HG03432 (cell line): ENCODE data around the gene FOXN3.

Experiments used
- ATAC-seq: cut with Tn5 transposase; IDR thresholded peaks from one replicate; pipeline ENCODE4 v1.9.1; 2021; ENCODE audit warnings: mild to moderate bottlenecking, moderate library complexity; ENCODE audit not compliant: unreplicated experiment

FOXN3 gene

GRCh38 chr14:89339579-89339978 lies 77.5 kb downstream of the FOXN3 start:
- no peak for ATAC-seq

- ATAC-seq, result no peak
These were observed 77.9 kb downstream of the FOXN3 start for GRCh38 chr14:89339158-89339557.

- ATAC-seq, result no peak
These were observed 80.7 kb downstream of the FOXN3 start for GRCh38 chr14:89336338-89336737.

- ATAC-seq, result peak; percentile 27
These were observed 85.0 kb downstream of the FOXN3 start for GRCh38 chr14:89332031-89332430.

- peak; percentile 90 for ATAC-seq
These were observed 85.6 kb downstream of the FOXN3 start for GRCh38 chr14:89331398-89331797.

- ATAC-seq, result no peak
These were observed 86.6 kb downstream of the FOXN3 start for GRCh38 chr14:89330236-89331002.

GRCh38 chr14:89327771-89328212 lies 89.2 kb downstream of the FOXN3 start:
- no peak for ATAC-seq

GRCh38 chr14:89325959-89326358 lies 91.1 kb downstream of the FOXN3 start:
- no peak for ATAC-seq

- ATAC-seq, result peak; percentile 53
These were observed 91.6 kb downstream of the FOXN3 start for GRCh38 chr14:89325299-89325883.

- peak; percentile 67 for ATAC-seq
These were observed 92.3 kb downstream of the FOXN3 start for GRCh38 chr14:89324501-89325298.

GRCh38 chr14:89320381-89321000 lies 96.5 kb downstream of the FOXN3 start:
- no peak for ATAC-seq

GRCh38 chr14:89319687-89320086 lies 97.3 kb downstream of the FOXN3 start:
- ATAC-seq, result no peak

GRCh38 chr14:89317051-89317691 lies 99.9 kb downstream of the FOXN3 start:
- peak; percentile 89 for ATAC-seq

- ATAC-seq, result no peak
These were observed 101.3 kb downstream of the FOXN3 start for GRCh38 chr14:89315493-89316470.

- ATAC-seq, result no peak
These were observed 102.8 kb downstream of the FOXN3 start for GRCh38 chr14:89314274-89314673.

- no peak for ATAC-seq
These were observed 104.1 kb downstream of the FOXN3 start for GRCh38 chr14:89312932-89313331.

GRCh38 chr14:89310211-89310610 lies 106.8 kb downstream of the FOXN3 start:
- no peak for ATAC-seq

GRCh38 chr14:89309670-89310177 lies 107.3 kb downstream of the FOXN3 start:
- ATAC-seq, result no peak

- ATAC-seq, result peak; percentile 36
These were observed 108.6 kb downstream of the FOXN3 start for GRCh38 chr14:89308232-89308959.
